ENCODE results near the gene CNGA2.

Gene CNGA2

DNA sequence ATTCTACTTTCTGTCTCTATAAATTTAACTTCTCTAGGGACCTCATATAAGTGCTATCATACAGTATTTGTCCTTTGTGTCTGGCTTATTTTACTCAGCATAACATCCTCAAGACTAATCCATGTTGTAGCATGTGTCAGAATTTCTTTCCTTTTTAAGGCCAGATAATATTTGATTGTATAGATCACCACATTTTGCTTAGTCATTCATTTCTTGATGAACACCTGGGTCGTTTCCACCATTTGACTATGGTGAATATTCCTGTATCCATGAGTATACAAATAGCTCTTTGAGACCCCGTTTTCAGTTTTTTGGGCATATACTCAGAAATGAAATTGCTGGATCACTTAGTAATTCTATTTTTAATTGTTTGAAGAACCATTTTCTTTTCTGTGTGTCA is 12.0 kb downstream of the CNGA2 start:
- peaks cover 0 to 27% (median 0%) of the 10 kb centered on the region in 5 experiments for H3K27me3 ChIP-seq (replicated peaks in 2 of 5; ENCODE audit: control insufficient read depth in 4 of 5, insufficient read depth in 5 of 5, low read length in 4 of 5)
- ChIA-PET POLR2A (no interaction called here), CTCF (interaction anchor here (1.9 kb wide), 1 partner anchor 886 kb away, joined by 5 read pairs; no protein-coding TSS in a partner anchor)
- WGBS (ENCODE audit: insufficient coverage), result no CpG with 5 or more reads among the region's 2 CpGs
- DNase-seq, result no peak
- no peak overlapping the region for H3K4me3 ChIP-seq (ENCODE audit: control insufficient read depth in 1 of 7, extremely low read depth in 1 of 7, insufficient read depth in 4 of 7, low read depth in 2 of 7, low read length in 6 of 7)
- no peaks in the 10 kb centered on the region for H3K4me1 ChIP-seq (ENCODE audit: control extremely low read depth in 1 of 4, control insufficient read depth in 4 of 4, insufficient read depth in 4 of 4, low read length in 3 of 4)
- H3K27ac ChIP-seq (ENCODE audit: insufficient read depth in 1 of 2, low read depth in 1 of 2, low read length in 2 of 2, poor library complexity in 1 of 2, severe bottlenecking in 2 of 2), result no peak overlapping the region
- H3K9me3 ChIP-seq (ENCODE audit: control extremely low read depth in 1 of 5, control insufficient read depth in 4 of 5, insufficient read depth in 2 of 5, low read depth in 1 of 5, low read length in 4 of 5), result no peaks in the 10 kb centered on the region
- no peaks in the 10 kb centered on the region for H3K36me3 ChIP-seq (ENCODE audit: control insufficient read depth in 4 of 4, insufficient read depth in 4 of 4, low read length in 3 of 4)

DNA sequence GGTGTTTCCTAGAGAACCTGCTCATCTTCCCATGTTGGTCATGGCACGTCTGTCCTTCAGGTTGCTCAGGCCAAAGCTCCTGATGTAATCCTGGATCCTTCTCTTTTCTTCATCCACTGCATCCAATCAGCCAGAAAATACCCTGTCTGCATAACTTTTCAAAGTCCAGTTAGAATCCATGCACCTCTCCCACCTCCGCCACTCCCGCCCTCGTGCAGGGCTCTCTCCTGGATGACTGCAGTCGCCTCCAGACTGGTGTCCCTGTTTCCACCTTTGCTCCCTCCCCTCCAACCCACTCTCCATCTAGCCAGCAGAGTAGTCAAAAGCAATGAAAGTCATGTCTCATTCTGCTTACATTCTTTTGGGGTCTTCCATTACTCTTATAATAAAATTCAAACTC is 16.0 kb downstream of the CNGA2 start:
- DNase-seq, result no peak
- Histone ChIP-seq H3K9me3 (ENCODE audit: control extremely low read depth in 1 of 5, control insufficient read depth in 4 of 5, insufficient read depth in 2 of 5, low read depth in 1 of 5, low read length in 4 of 5) (no peaks in the 10 kb centered on the region), H3K4me1 (ENCODE audit: control extremely low read depth in 1 of 4, control insufficient read depth in 4 of 4, insufficient read depth in 4 of 4, low read length in 3 of 4) (no peaks in the 10 kb centered on the region), H3K27ac (ENCODE audit: insufficient read depth in 1 of 2, low read depth in 1 of 2, low read length in 2 of 2, poor library complexity in 1 of 2, severe bottlenecking in 2 of 2) (no peak overlapping the region), H3K4me3 (ENCODE audit: control insufficient read depth in 1 of 7, extremely low read depth in 1 of 7, insufficient read depth in 4 of 7, low read depth in 2 of 7, low read length in 6 of 7) (no peak overlapping the region), H3K27me3 (replicated peaks in 2 of 5; ENCODE audit: control insufficient read depth in 4 of 5, insufficient read depth in 5 of 5, low read length in 4 of 5) (peaks cover 0 to 41% (median 0%) of the 10 kb centered on the region in 5 experiments), H3K36me3 (ENCODE audit: control insufficient read depth in 4 of 4, insufficient read depth in 4 of 4, low read length in 3 of 4) (no peaks in the 10 kb centered on the region)
- POLR2A ChIA-PET, result no interaction called here
- CTCF ChIA-PET, result interaction anchor here (0.6 to 1.9 kb wide), 4 partner anchors 17 to 885 kb away, joined by 4 to 6 read pairs (median 5); partner anchors contain the start of gene CNGA2
- 90% methylated on average over 5 of the region's 5 CpGs for WGBS (ENCODE audit: insufficient coverage)

DNA sequence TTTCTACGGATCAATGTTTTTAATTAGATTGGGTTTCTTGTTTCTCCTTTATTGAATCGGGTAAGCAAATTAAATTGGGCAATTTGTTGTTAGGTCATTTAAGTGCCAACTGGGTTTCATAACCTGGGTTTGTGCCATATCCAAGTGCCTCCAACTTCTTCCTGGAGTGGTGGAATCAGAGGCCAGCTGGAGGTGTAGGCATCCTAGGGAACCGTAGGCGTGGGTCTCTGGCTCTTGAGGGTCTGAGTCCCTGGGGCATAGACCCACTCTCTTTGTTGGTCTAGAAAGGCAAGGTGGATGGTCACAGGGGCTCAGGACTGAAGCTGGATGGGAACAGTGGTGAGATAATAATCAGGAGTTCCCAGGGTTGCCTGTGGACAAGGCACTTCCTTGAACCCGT is 18.3 kb downstream of the CNGA2 start:
- H3K4me1 ChIP-seq (ENCODE audit: control extremely low read depth in 1 of 4, control insufficient read depth in 4 of 4, insufficient read depth in 4 of 4, low read length in 3 of 4), result no peaks in the 10 kb centered on the region
- ChIA-PET POLR2A (no interaction called here), CTCF (interaction anchor here (0.8 to 1.5 kb wide), 6 partner anchors 8 to 890 kb away, joined by 3 to 7 read pairs (median 4); no protein-coding TSS in a partner anchor)
- peaks cover 0 to 42% (median 0%) of the 10 kb centered on the region in 5 experiments for H3K27me3 ChIP-seq (replicated peaks in 2 of 5; ENCODE audit: control insufficient read depth in 4 of 5, insufficient read depth in 5 of 5, low read length in 4 of 5)
- DNase-seq, result no peak
- WGBS (ENCODE audit: insufficient coverage), result 86% methylated on average over 3 of the region's 5 CpGs
- no peaks in the 10 kb centered on the region for H3K36me3 ChIP-seq (ENCODE audit: control insufficient read depth in 4 of 4, insufficient read depth in 4 of 4, low read length in 3 of 4)
- H3K4me3 ChIP-seq (ENCODE audit: control insufficient read depth in 1 of 7, extremely low read depth in 1 of 7, insufficient read depth in 4 of 7, low read depth in 2 of 7, low read length in 6 of 7), result no peak overlapping the region
- H3K9me3 ChIP-seq (ENCODE audit: control extremely low read depth in 1 of 5, control insufficient read depth in 4 of 5, insufficient read depth in 2 of 5, low read depth in 1 of 5, low read length in 4 of 5), result no peaks in the 10 kb centered on the region
- H3K27ac ChIP-seq (ENCODE audit: insufficient read depth in 1 of 2, low read depth in 1 of 2, low read length in 2 of 2, poor library complexity in 1 of 2, severe bottlenecking in 2 of 2), result no peak overlapping the region

DNA sequence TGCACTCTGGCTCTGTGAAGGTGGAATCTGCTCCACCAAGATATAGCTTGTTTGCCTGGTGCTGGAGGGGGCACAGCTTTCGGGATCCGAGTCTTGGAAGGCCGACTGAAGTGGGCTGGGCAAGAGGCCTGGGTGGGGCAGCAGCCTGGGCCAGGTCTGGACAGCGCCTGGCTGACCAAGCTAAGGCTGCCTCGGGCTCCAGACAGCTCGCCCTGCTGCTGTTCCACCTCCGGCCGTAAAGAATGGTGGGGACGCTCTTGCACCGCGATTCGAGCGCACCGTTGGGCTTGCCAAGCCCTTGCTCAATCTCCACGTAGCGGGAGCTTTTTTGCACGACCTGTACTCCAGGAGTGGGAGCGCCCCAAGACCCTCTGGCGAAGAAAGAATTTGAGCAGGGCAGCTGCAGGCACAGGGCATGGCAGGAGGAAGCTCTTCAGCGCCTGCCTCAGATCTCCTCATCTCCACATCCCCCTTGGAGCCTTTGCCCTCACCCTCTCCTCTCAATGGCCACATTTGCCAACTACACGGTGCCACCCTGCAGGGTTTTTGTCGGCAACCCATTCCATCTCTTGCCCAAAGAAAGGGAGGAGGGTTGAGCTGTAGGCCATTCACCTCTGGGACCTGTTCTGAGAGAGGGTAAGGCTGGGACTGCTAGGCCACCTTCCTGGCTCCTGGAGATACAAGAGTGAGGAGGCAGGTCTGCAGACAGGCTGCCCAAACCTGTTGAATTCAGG is 18.9 kb downstream of the CNGA2 start:
- WGBS (ENCODE audit: insufficient coverage), result 12% methylated on average over 19 of the region's 22 CpGs
- H3K4me1 ChIP-seq (ENCODE audit: control extremely low read depth in 1 of 4, control insufficient read depth in 4 of 4, insufficient read depth in 4 of 4, low read length in 3 of 4), result no peaks in the 10 kb centered on the region
- no peaks in the 10 kb centered on the region for H3K36me3 ChIP-seq (ENCODE audit: control insufficient read depth in 4 of 4, insufficient read depth in 4 of 4, low read length in 3 of 4)
- ChIA-PET POLR2A (no interaction called here), CTCF (interaction anchor here (0.6 to 1.5 kb wide), 7 partner anchors 9 to 1165 kb away, joined by 3 to 7 read pairs (median 3); no protein-coding TSS in a partner anchor)
- no peak overlapping the region for H3K27ac ChIP-seq (ENCODE audit: insufficient read depth in 1 of 2, low read depth in 1 of 2, low read length in 2 of 2, poor library complexity in 1 of 2, severe bottlenecking in 2 of 2)
- no peaks in the 10 kb centered on the region for H3K9me3 ChIP-seq (ENCODE audit: control extremely low read depth in 1 of 5, control insufficient read depth in 4 of 5, insufficient read depth in 2 of 5, low read depth in 1 of 5, low read length in 4 of 5)
- no peak overlapping the region for H3K4me3 ChIP-seq (ENCODE audit: control insufficient read depth in 1 of 7, extremely low read depth in 1 of 7, insufficient read depth in 4 of 7, low read depth in 2 of 7, low read length in 6 of 7)
- peaks cover 0 to 42% (median 0%) of the 10 kb centered on the region in 5 experiments for H3K27me3 ChIP-seq (replicated peaks in 2 of 5; ENCODE audit: control insufficient read depth in 4 of 5, insufficient read depth in 5 of 5, low read length in 4 of 5)
- DNase-seq, result peak; percentile 11 to 41 (median 32)

DNA sequence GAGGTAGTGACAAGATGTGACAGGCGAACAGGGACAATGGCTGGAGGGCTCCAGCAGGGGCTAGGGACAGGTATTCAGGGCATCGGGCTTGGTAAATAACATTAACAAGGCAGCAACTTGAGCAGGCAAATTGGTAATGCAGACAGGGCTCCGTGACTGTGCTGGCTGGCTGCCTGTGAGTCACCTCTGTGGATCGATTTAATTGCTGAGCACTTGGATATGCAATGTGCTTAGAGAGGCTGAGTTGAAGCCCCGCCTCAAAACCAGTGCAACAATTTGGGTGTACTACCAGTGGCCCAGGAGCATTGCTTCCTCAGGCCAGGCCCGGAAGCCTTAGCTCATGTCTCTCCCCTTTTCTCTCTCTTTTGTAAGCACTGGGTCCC is 19.5 kb downstream of the CNGA2 start:
- Histone ChIP-seq H3K27me3 (replicated peaks in 2 of 5; ENCODE audit: control insufficient read depth in 4 of 5, insufficient read depth in 5 of 5, low read length in 4 of 5) (peaks cover 0 to 41% (median 0%) of the 10 kb centered on the region in 5 experiments), H3K27ac (ENCODE audit: insufficient read depth in 1 of 2, low read depth in 1 of 2, low read length in 2 of 2, poor library complexity in 1 of 2, severe bottlenecking in 2 of 2) (no peak overlapping the region), H3K9me3 (ENCODE audit: control extremely low read depth in 1 of 5, control insufficient read depth in 4 of 5, insufficient read depth in 2 of 5, low read depth in 1 of 5, low read length in 4 of 5) (no peaks in the 10 kb centered on the region), H3K36me3 (ENCODE audit: control insufficient read depth in 4 of 4, insufficient read depth in 4 of 4, low read length in 3 of 4) (no peaks in the 10 kb centered on the region), H3K4me3 (ENCODE audit: control insufficient read depth in 1 of 7, extremely low read depth in 1 of 7, insufficient read depth in 4 of 7, low read depth in 2 of 7, low read length in 6 of 7) (no peak overlapping the region), H3K4me1 (ENCODE audit: control extremely low read depth in 1 of 4, control insufficient read depth in 4 of 4, insufficient read depth in 4 of 4, low read length in 3 of 4) (no peaks in the 10 kb centered on the region)
- DNase-seq, result no peak
- ChIA-PET CTCF (interaction anchor here (0.9 to 1.5 kb wide), 3 partner anchors 15 to 1164 kb away, joined by 3 to 7 read pairs (median 3); no protein-coding TSS in a partner anchor), POLR2A (no interaction called here)
- WGBS (ENCODE audit: insufficient coverage), result 72% methylated on average over 3 of the region's 6 CpGs

DNA sequence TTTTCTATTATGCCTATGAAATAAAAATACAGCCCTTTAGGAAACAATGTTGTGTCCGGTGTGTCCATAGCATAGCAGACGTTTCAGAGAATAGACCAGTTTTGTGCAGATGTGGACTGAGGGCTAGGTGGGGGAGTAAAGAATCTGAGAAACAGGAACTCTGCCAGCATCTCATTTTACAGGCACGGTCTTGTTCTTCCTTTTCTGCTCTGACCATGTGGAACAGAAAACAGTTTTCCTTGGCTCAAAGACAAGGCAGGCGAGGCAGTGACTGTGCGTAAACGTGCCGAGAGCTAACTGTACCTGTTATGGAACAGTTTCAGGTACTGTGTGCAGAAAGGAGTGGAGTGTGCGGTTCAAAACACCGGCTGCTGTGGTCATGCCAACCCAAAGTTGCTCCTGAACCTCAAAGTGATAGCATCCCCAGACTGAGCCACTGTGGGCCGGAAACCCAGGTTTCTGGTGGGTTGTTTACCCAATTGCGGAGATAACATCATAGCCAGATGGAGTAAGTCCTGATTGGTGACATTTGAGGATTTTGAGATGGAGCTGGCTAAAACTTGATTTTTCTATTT is 20.2 kb downstream of the CNGA2 start:
- Histone ChIP-seq H3K4me3 (ENCODE audit: control insufficient read depth in 1 of 7, extremely low read depth in 1 of 7, insufficient read depth in 4 of 7, low read depth in 2 of 7, low read length in 6 of 7) (no peak overlapping the region), H3K4me1 (ENCODE audit: control extremely low read depth in 1 of 4, control insufficient read depth in 4 of 4, insufficient read depth in 4 of 4, low read length in 3 of 4) (no peaks in the 10 kb centered on the region), H3K9me3 (ENCODE audit: control extremely low read depth in 1 of 5, control insufficient read depth in 4 of 5, insufficient read depth in 2 of 5, low read depth in 1 of 5, low read length in 4 of 5) (no peaks in the 10 kb centered on the region), H3K27ac (ENCODE audit: insufficient read depth in 1 of 2, low read depth in 1 of 2, low read length in 2 of 2, poor library complexity in 1 of 2, severe bottlenecking in 2 of 2) (no peak overlapping the region), H3K27me3 (replicated peaks in 2 of 5; ENCODE audit: control insufficient read depth in 4 of 5, insufficient read depth in 5 of 5, low read length in 4 of 5) (peaks cover 0 to 34% (median 0%) of the 10 kb centered on the region in 5 experiments), H3K36me3 (ENCODE audit: control insufficient read depth in 4 of 4, insufficient read depth in 4 of 4, low read length in 3 of 4) (no peaks in the 10 kb centered on the region)
- ChIA-PET POLR2A (no interaction called here), CTCF (interaction anchor here (0.6 kb wide), 1 partner anchor 980 kb away, joined by 3 read pairs; no protein-coding TSS in a partner anchor)
- no peak for DNase-seq
- 62% methylated on average over 7 of the region's 11 CpGs for WGBS (ENCODE audit: insufficient coverage)

DNA sequence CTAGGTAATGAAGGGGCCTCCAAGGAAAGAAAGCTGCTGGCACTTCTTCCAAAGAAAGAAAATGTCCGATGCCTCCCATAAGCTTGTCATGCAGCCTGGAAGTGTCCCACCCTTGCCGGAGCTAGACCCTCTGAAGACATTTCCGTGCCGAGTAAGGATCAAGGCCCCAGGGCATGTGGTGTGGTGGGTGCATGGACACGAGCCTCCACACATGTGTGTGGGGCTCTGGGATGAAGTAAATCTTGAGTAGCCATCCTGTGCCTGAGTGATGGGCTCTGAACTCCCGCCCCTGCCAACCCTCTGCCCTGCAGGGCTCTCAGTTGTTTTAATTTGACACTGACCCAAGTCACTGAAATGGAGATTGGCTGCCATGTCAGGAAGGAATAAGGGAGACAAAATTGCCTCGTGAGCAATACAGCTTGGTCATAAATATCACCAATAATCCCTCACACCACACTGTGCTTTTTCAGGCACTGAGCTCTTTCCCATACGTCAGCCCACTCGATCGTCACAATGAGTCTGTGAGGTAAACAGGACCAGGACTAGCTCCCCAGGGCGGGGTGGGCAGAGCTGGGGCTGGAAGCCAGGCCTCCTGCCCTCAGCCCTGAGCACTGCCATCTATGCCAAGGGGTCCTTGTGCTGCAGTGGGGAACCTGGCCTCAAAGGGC is 24.6 kb downstream of the CNGA2 start:
- WGBS (ENCODE audit: insufficient coverage), result 89% methylated on average over 9 of the region's 11 CpGs
- no peaks in the 10 kb centered on the region for H3K36me3 ChIP-seq (ENCODE audit: control insufficient read depth in 4 of 4, insufficient read depth in 4 of 4, low read length in 3 of 4)
- no peak overlapping the region for H3K4me3 ChIP-seq (ENCODE audit: control insufficient read depth in 1 of 7, extremely low read depth in 1 of 7, insufficient read depth in 4 of 7, low read depth in 2 of 7, low read length in 6 of 7)
- H3K9me3 ChIP-seq (ENCODE audit: control extremely low read depth in 1 of 5, control insufficient read depth in 4 of 5, insufficient read depth in 2 of 5, low read depth in 1 of 5, low read length in 4 of 5), result no peaks in the 10 kb centered on the region
- ChIA-PET CTCF (no interaction called here), POLR2A (no interaction called here)
- DNase-seq, result no peak
- H3K27ac ChIP-seq (ENCODE audit: insufficient read depth in 1 of 2, low read depth in 1 of 2, low read length in 2 of 2, poor library complexity in 1 of 2, severe bottlenecking in 2 of 2), result no peak overlapping the region
- no peaks in the 10 kb centered on the region for H3K4me1 ChIP-seq (ENCODE audit: control extremely low read depth in 1 of 4, control insufficient read depth in 4 of 4, insufficient read depth in 4 of 4, low read length in 3 of 4)
- peaks cover 0 to 6% (median 0%) of the 10 kb centered on the region in 5 experiments for H3K27me3 ChIP-seq (replicated peaks in 2 of 5; ENCODE audit: control insufficient read depth in 4 of 5, insufficient read depth in 5 of 5, low read length in 4 of 5)
